ENCODE measurements around the gene RAB20. TPM values are rescaled to one million over a fixed set of nuclear protein-coding genes. Genes with fewer than 3 reads are reported as not detected.
"Not testable (repeated sequence)": the region's sequence is repeated elsewhere in the genome, so short reads cannot be mapped to it uniquely, and the experiment has no call there.

RAB20 gene
- total RNA-seq, 1 experiment from 2014 or later, result 10.6 TPM

DNA sequence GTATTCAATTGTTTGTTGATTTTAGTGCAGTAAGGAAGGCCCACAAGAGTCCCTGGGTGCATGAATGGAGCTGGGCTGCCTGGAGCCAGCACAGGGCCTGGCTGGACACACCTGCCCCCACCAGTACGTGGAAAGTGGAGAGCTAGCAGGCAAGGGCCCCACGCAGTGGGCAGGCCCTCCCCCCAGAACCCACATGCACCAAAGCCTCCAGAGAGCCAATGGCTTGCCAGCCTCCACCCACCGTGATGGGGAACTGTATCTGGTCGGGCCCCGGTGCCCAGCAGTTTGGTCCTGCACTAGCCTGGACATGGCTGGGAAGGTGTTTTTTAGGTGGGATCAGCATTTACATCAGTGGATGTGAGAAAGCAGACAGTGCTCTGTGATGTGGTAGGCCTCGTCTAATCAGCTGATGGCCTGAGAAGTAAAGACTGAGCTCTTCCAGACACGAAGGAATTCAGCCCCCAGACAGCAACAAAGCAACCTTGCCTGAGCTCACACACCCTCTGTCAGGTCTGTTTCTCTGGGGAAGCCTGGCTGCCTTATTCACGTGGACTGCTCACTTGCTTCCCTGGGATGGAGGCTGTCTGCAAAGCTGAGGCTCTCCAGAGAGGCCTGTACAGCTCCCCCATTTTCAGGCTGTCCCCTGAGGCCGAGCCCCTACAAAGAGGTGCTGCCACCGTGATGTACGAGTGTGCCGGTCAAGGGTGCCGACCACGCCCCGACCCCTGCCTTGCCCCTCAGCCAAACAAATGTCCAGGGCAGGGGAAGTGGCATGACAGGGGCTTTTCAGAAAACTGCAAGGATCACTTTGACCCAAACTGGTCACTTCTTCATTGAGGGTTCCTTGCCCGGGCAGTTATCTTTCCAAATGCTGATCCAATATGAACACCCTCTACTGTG lies 27.5 kb downstream of the RAB20 start:
- Histone ChIP-seq H3K4me1 (ENCODE audit: control insufficient read depth in 1 of 2, insufficient read depth in 2 of 2, low read length in 2 of 2) (peaks cover under 1 to 10% of the 10 kb centered on the region in 2 experiments; a peak in 3 of 4 replicates), H3K27ac (ENCODE audit: low read depth, low read length) (no peak overlapping the region), H3K4me2 (ENCODE audit: low read length) (no peak overlapping the region), H2AFZ (ENCODE audit: low read depth, low read length, poor library complexity, severe bottlenecking) (no peak overlapping the region), H3K79me2 (ENCODE audit: insufficient read depth, low read length) (no peaks in the 10 kb centered on the region), H3K4me3 (replicated peaks in 1 of 2; ENCODE audit: low read depth in 1 of 2, low read length in 2 of 2) (no peak overlapping the region), H3K9ac (ENCODE audit: low read length) (no peak overlapping the region), H3K27me3 (ENCODE audit: insufficient read depth, low read length) (no peaks in the 10 kb centered on the region), H4K20me1 (ENCODE audit: insufficient read depth) (no peaks in the 10 kb centered on the region), H3K9me3 (ENCODE audit: control insufficient read depth in 1 of 2, insufficient read depth in 1 of 2, low read depth in 1 of 2, low read length in 2 of 2) (no peaks in the 10 kb centered on the region), H3K36me3 (ENCODE audit: control insufficient read depth in 1 of 2, insufficient read depth in 2 of 2, low read length in 2 of 2) (no peaks in the 10 kb centered on the region), H3K9me2 (ENCODE audit: insufficient read depth) (no peaks in the 10 kb centered on the region)
- ChIA-PET CTCF (no interaction called here), POLR2A (no interaction called here), RAD21 (ENCODE audit: low non-redundant PET in 1 of 2, low total read pairs in 2 of 2, uncharacterized antibody in 2 of 2, unreplicated experiment in 2 of 2) (no interaction called here)
- BruUV-seq (replicated peaks), result no TSS peak
- intact Hi-C loops (cut with micrococcal nuclease), result no loop called here
- DNase-seq (ENCODE audit: low read depth, low spot score), result no peak
- TF ChIP-seq JUND (IDR thresholded peaks at IDR 0.05), result no peak
- no peak for TF ChIP-seq ELF1 (IDR thresholded peaks at IDR 0.05; ENCODE audit: borderline replicate concordance, low read depth)
- no peak for TF ChIP-seq EZH2 (IDR thresholded peaks at IDR 0.05)
- no peak for TF ChIP-seq SP1 (IDR thresholded peaks at IDR 0.05; ENCODE audit: low read depth)
- TF ChIP-seq, protein P1, sequence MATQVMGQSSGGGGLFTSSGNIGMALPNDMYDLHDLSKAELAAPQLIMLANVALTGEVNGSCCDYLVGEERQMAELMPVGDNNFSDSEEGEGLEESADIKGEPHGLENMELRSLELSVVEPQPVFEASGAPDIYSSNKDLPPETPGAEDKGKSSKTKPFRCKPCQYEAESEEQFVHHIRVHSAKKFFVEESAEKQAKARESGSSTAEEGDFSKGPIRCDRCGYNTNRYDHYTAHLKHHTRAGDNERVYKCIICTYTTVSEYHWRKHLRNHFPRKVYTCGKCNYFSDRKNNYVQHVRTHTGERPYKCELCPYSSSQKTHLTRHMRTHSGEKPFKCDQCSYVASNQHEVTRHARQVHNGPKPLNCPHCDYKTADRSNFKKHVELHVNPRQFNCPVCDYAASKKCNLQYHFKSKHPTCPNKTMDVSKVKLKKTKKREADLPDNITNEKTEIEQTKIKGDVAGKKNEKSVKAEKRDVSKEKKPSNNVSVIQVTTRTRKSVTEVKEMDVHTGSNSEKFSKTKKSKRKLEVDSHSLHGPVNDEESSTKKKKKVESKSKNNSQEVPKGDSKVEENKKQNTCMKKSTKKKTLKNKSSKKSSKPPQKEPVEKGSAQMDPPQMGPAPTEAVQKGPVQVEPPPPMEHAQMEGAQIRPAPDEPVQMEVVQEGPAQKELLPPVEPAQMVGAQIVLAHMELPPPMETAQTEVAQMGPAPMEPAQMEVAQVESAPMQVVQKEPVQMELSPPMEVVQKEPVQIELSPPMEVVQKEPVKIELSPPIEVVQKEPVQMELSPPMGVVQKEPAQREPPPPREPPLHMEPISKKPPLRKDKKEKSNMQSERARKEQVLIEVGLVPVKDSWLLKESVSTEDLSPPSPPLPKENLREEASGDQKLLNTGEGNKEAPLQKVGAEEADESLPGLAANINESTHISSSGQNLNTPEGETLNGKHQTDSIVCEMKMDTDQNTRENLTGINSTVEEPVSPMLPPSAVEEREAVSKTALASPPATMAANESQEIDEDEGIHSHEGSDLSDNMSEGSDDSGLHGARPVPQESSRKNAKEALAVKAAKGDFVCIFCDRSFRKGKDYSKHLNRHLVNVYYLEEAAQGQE (IDR thresholded peaks at IDR 0.05; ENCODE audit: low read depth), result no peak
- TF ChIP-seq EGR1 (IDR thresholded peaks at IDR 0.05; ENCODE audit: low read depth), result no peak
- no peak for TF ChIP-seq CEBPB (IDR thresholded peaks at IDR 0.05; ENCODE audit: low read depth)
- no peak for TF ChIP-seq FOSL1 (IDR thresholded peaks at IDR 0.05; ENCODE audit: low read depth)
- no peak for TF ChIP-seq ZFX (IDR thresholded peaks at IDR 0.05)
- no peak for TF ChIP-seq POLR2AphosphoS5 (IDR thresholded peaks at IDR 0.05; ENCODE audit: low read depth, low read length)
- TF ChIP-seq, protein P2, sequence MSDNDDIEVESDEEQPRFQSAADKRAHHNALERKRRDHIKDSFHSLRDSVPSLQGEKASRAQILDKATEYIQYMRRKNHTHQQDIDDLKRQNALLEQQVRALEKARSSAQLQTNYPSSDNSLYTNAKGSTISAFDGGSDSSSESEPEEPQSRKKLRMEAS (IDR thresholded peaks at IDR 0.05), result no peak
- no peak for TF ChIP-seq EZH2phosphoT487 (IDR thresholded peaks at IDR 0.05; ENCODE audit: borderline replicate concordance)
- no peak for TF ChIP-seq CTCF (IDR thresholded peaks at IDR 0.05 in 2 of 3, conservative IDR thresholded peaks at IDR 0.05 in 1 of 3; ENCODE audit: borderline replicate concordance in 1 of 3, insufficient read depth in 1 of 3, low read depth in 2 of 3, low read length in 2 of 3)
- ATAC-seq, result no peak

- intact Hi-C loops (cut with micrococcal nuclease); H3K4me2 ChIP-seq (ENCODE audit: low read length); H3K79me2 ChIP-seq (ENCODE audit: insufficient read depth, low read length); H3K4me3 ChIP-seq (replicated peaks in 1 of 2; ENCODE audit: low read depth in 1 of 2, low read length in 2 of 2); H3K9me2 ChIP-seq (ENCODE audit: insufficient read depth); H3K36me3 ChIP-seq (ENCODE audit: control insufficient read depth in 1 of 2, insufficient read depth in 2 of 2, low read length in 2 of 2); CTCF ChIA-PET; H4K20me1 ChIP-seq (ENCODE audit: insufficient read depth); H3K27ac ChIP-seq (ENCODE audit: low read depth, low read length); RAD21 ChIA-PET (ENCODE audit: low non-redundant PET in 1 of 2, low total read pairs in 2 of 2, uncharacterized antibody in 2 of 2, unreplicated experiment in 2 of 2); H3K9me3 ChIP-seq (ENCODE audit: control insufficient read depth in 1 of 2, insufficient read depth in 1 of 2, low read depth in 1 of 2, low read length in 2 of 2); H3K9ac ChIP-seq (ENCODE audit: low read length); H3K27me3 ChIP-seq (ENCODE audit: insufficient read depth, low read length); BruUV-seq (replicated peaks); ATAC-seq; POLR2A ChIA-PET; DNase-seq (ENCODE audit: low read depth, low spot score); H2AFZ ChIP-seq (ENCODE audit: low read depth, low read length, poor library complexity, severe bottlenecking): not testable (repeated sequence)
- H3K4me1 ChIP-seq (ENCODE audit: control insufficient read depth in 1 of 2, insufficient read depth in 2 of 2, low read length in 2 of 2), result peaks cover 18 to 27% of the 10 kb centered on the region in 2 experiments
Observed at GRCh38 chr13:110532258-110532657, 29.3 kb downstream of the RAB20 start.

Measured in HCT116 (cell line).